Spleen (tissue), 7 donors: ENCODE data around the gene KCND2.

Source experiments
- CTCF ChIP-seq, 11 experiments: fragments of 200-600 bp in 7 of 11; fragments of 450-650 bp in 4 of 11; sonication (generic) in 4 of 11; IDR thresholded peaks in 8 of 11; conservative IDR thresholded peaks in 3 of 11; 1 replicate in 7 of 11; 2 replicates in 4 of 11; pipeline versions ENCODE4 v1.4.0 to v1.8.0; 2016 to 2021; ENCODE audit warnings: antibody characterized with exemption in 11 of 11, inconsistent platforms in 4 of 11, mild to moderate bottlenecking in 1 of 11
- POLR2A ChIP-seq, 3 donors: fragments of 450-650 bp; IDR thresholded peaks; one replicate each; pipeline ENCODE4 v1.5.1; 2017; ENCODE audit warnings: antibody characterized with exemption in 3 of 3, mild to moderate bottlenecking in 1 of 3
- POLR2AphosphoS5 ChIP-seq, 3 donors: sonication (generic); formaldehyde crosslinking; IDR thresholded peaks; one replicate each; pipeline ENCODE4 v1.5.1; 2017; ENCODE audit warnings: antibody characterized with exemption in 3 of 3
- donor health status: DM: no; HTN: no; CAD: no; lungs with moderate emphysema.
- donor health status: DM: no; HTN: no; CAD: no.
- donor health status: DM: no; HTN: no; CAD: no.

- TF ChIP-seq CTCF (IDR thresholded peaks at IDR 0.05 in 8 of 11, conservative IDR thresholded peaks at IDR 0.05 in 3 of 11) = no peak
- no peak for TF ChIP-seq POLR2AphosphoS5 (IDR thresholded peaks at IDR 0.05)
- TF ChIP-seq POLR2A (IDR thresholded peaks at IDR 0.05) = no peak
Measured at GRCh38 chr7:120735791-120736190, 462.8 kb downstream of the KCND2 start.
